HG03571 (cell line): ENCODE data around the gene IMMT.

Experiments
- ATAC-seq: cut with Tn5 transposase; IDR thresholded peaks from one replicate; pipeline ENCODE4 v1.9.1; 2021; ENCODE audit not compliant: unreplicated experiment

IMMT gene

GRCh38 chr2:86094229-86094628 is 101.0 kb downstream of the IMMT start:
- no peak for ATAC-seq
